ENCODE measurements around the gene RPRD1A.

The RPRD1A gene

GRCh38 chr18:35964319-35964718 is 103.0 kb downstream of the RPRD1A start:
- Histone ChIP-seq H3K36me3 (ENCODE audit: control insufficient read depth in 5 of 5, insufficient read depth in 5 of 5, low read length in 5 of 5) (no peaks in the 10 kb centered on the region), H3K27me3 (ENCODE audit: control insufficient read depth in 5 of 5, insufficient read depth in 4 of 5, low read length in 5 of 5) (peaks cover 0 to 2% (median 0%) of the 10 kb centered on the region in 5 donors), H3K9me3 (ENCODE audit: control insufficient read depth in 5 of 5, low read length in 5 of 5) (peaks cover 0 to 6% (median 0%) of the 10 kb centered on the region in 5 donors), H3K9ac (ENCODE audit: low read length in 5 of 5) (no peak overlapping the region), H3K4me1 (ENCODE audit: control insufficient read depth in 5 of 5, insufficient read depth in 5 of 5, low read length in 5 of 5) (no peaks in the 10 kb centered on the region), H3K27ac (ENCODE audit: low read depth, low read length) (no peak overlapping the region), H3K4me3 (ENCODE audit: low read depth in 1 of 5, low read length in 5 of 5) (no peak overlapping the region)

DNA sequence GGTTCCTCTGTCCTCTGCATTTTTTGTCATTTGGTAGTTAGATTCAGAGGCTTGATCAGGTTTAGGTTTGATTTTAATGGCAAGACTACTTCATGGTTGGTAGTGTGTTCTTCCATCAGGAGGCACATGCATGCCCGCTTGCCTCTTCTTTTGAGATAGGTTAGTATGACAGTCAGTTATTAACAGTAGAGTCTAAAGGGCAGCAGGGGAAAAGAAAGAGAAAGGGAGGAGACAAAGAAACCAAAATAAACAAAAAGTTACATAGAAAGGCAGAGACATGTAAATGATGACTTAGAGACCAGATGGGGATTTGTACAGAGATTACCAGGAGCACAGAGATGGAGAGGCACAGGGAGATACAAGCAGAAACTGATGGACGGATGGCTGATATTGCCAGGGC is 105.0 kb downstream of the RPRD1A start:
- Histone ChIP-seq H3K27ac (ENCODE audit: low read depth, low read length) (no peak overlapping the region), H3K9me3 (ENCODE audit: control insufficient read depth in 5 of 5, low read length in 5 of 5) (peaks cover 0 to 7% (median 0%) of the 10 kb centered on the region in 5 donors), H3K4me1 (ENCODE audit: control insufficient read depth in 5 of 5, insufficient read depth in 5 of 5, low read length in 5 of 5) (no peaks in the 10 kb centered on the region), H3K27me3 (ENCODE audit: control insufficient read depth in 5 of 5, insufficient read depth in 4 of 5, low read length in 5 of 5) (peaks cover 0 to 2% (median 0%) of the 10 kb centered on the region in 5 donors), H3K36me3 (ENCODE audit: control insufficient read depth in 5 of 5, insufficient read depth in 5 of 5, low read length in 5 of 5) (no peaks in the 10 kb centered on the region), H3K9ac (ENCODE audit: low read length in 5 of 5) (no peak overlapping the region), H3K4me3 (ENCODE audit: low read depth in 1 of 5, low read length in 5 of 5) (no peak overlapping the region)

GRCh38 chr18:35956226-35956625 is 111.1 kb downstream of the RPRD1A start:
- no peak overlapping the region for H3K9ac ChIP-seq (ENCODE audit: low read length in 5 of 5)
- no peak overlapping the region for H3K4me3 ChIP-seq (ENCODE audit: low read depth in 1 of 5, low read length in 5 of 5)
- peaks cover 0 to 7% (median 0%) of the 10 kb centered on the region in 5 donors for H3K9me3 ChIP-seq (ENCODE audit: control insufficient read depth in 5 of 5, low read length in 5 of 5)
- H3K27me3 ChIP-seq (ENCODE audit: control insufficient read depth in 5 of 5, insufficient read depth in 4 of 5, low read length in 5 of 5) = no peaks in the 10 kb centered on the region
- H3K27ac ChIP-seq (ENCODE audit: low read depth, low read length) = no peak overlapping the region
- H3K36me3 ChIP-seq (ENCODE audit: control insufficient read depth in 5 of 5, insufficient read depth in 5 of 5, low read length in 5 of 5) = no peaks in the 10 kb centered on the region
- H3K4me1 ChIP-seq (ENCODE audit: control insufficient read depth in 5 of 5, insufficient read depth in 5 of 5, low read length in 5 of 5) = no peaks in the 10 kb centered on the region

DNA sequence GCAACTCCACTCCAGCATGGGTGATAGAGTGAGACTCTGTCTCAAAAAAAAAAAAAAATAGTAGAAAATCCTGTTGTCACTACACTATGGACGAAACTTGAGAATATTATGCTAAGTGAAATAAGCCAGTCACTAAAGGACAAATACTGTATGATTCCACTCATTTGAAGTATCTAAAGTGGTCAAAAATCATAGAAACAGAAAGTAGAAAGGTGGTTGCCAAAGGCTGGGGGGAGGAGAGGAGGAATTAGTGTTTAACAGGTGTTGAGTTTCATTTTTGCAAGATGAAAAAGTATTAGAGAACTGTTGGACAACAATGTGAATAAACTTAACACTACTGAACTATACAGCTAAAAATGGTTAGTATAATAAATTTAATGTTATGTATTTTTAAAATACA is 113.7 kb downstream of the RPRD1A start:
- H3K4me1 ChIP-seq (ENCODE audit: control insufficient read depth in 5 of 5, insufficient read depth in 5 of 5, low read length in 5 of 5) = peaks cover 0 to 8% (median 7%) of the 10 kb centered on the region in 5 donors
- H3K36me3 ChIP-seq (ENCODE audit: control insufficient read depth in 5 of 5, insufficient read depth in 5 of 5, low read length in 5 of 5) = no peaks in the 10 kb centered on the region
- no peak overlapping the region for H3K4me3 ChIP-seq (ENCODE audit: low read depth in 1 of 5, low read length in 5 of 5)
- no peak overlapping the region for H3K27ac ChIP-seq (ENCODE audit: low read depth, low read length)
- no peaks in the 10 kb centered on the region for H3K27me3 ChIP-seq (ENCODE audit: control insufficient read depth in 5 of 5, insufficient read depth in 4 of 5, low read length in 5 of 5)
- H3K9ac ChIP-seq (ENCODE audit: low read length in 5 of 5) = no peak overlapping the region
- no peaks in the 10 kb centered on the region for H3K9me3 ChIP-seq (ENCODE audit: control insufficient read depth in 5 of 5, low read length in 5 of 5)

GRCh38 chr18:35950628-35950982 is 116.8 kb downstream of the RPRD1A start:
- H3K4me1 ChIP-seq (ENCODE audit: control insufficient read depth in 5 of 5, insufficient read depth in 5 of 5, low read length in 5 of 5) = peaks cover 0 to 8% (median 7%) of the 10 kb centered on the region in 5 donors
- H3K4me3 ChIP-seq (ENCODE audit: low read depth in 1 of 5, low read length in 5 of 5) = peak overlapping the region in 4 of 5 donors; percentile 73 to 76 (median 75)
- no peaks in the 10 kb centered on the region for H3K36me3 ChIP-seq (ENCODE audit: control insufficient read depth in 5 of 5, insufficient read depth in 5 of 5, low read length in 5 of 5)
- no peaks in the 10 kb centered on the region for H3K27me3 ChIP-seq (ENCODE audit: control insufficient read depth in 5 of 5, insufficient read depth in 4 of 5, low read length in 5 of 5)
- H3K9ac ChIP-seq (ENCODE audit: low read length in 5 of 5) = peak overlapping the region in 1 of 5 donors; percentile 55
- no peaks in the 10 kb centered on the region for H3K9me3 ChIP-seq (ENCODE audit: control insufficient read depth in 5 of 5, low read length in 5 of 5)
- no peak overlapping the region for H3K27ac ChIP-seq (ENCODE audit: low read depth, low read length)

GRCh38 chr18:35949903-35950627 is 117.3 kb downstream of the RPRD1A start:
- Histone ChIP-seq H3K4me1 (ENCODE audit: control insufficient read depth in 5 of 5, insufficient read depth in 5 of 5, low read length in 5 of 5) (peaks cover 0 to 8% (median 7%) of the 10 kb centered on the region in 5 donors), H3K9ac (ENCODE audit: low read length in 5 of 5) (peak overlapping the region in 4 of 5 donors; percentile 36 to 75 (median 48)), H3K27ac (ENCODE audit: low read depth, low read length) (no peak overlapping the region), H3K9me3 (ENCODE audit: control insufficient read depth in 5 of 5, low read length in 5 of 5) (no peaks in the 10 kb centered on the region), H3K27me3 (ENCODE audit: control insufficient read depth in 5 of 5, insufficient read depth in 4 of 5, low read length in 5 of 5) (no peaks in the 10 kb centered on the region), H3K4me3 (ENCODE audit: low read depth in 1 of 5, low read length in 5 of 5) (peak overlapping the region; percentile 73 to 79 (median 76)), H3K36me3 (ENCODE audit: control insufficient read depth in 5 of 5, insufficient read depth in 5 of 5, low read length in 5 of 5) (no peaks in the 10 kb centered on the region)

- Histone ChIP-seq H3K27ac (ENCODE audit: low read depth, low read length) (no peak overlapping the region), H3K9ac (ENCODE audit: low read length in 5 of 5) (no peak overlapping the region), H3K4me3 (ENCODE audit: low read depth in 1 of 5, low read length in 5 of 5) (no peak overlapping the region), H3K36me3 (ENCODE audit: control insufficient read depth in 5 of 5, insufficient read depth in 5 of 5, low read length in 5 of 5) (no peaks in the 10 kb centered on the region), H3K4me1 (ENCODE audit: control insufficient read depth in 5 of 5, insufficient read depth in 5 of 5, low read length in 5 of 5) (peaks cover 0 to 8% (median 7%) of the 10 kb centered on the region in 5 donors), H3K27me3 (ENCODE audit: control insufficient read depth in 5 of 5, insufficient read depth in 4 of 5, low read length in 5 of 5) (no peaks in the 10 kb centered on the region), H3K9me3 (ENCODE audit: control insufficient read depth in 5 of 5, low read length in 5 of 5) (no peaks in the 10 kb centered on the region)
Observed at GRCh38 chr18:35949090-35949489, 118.3 kb downstream of the RPRD1A start.

DNA sequence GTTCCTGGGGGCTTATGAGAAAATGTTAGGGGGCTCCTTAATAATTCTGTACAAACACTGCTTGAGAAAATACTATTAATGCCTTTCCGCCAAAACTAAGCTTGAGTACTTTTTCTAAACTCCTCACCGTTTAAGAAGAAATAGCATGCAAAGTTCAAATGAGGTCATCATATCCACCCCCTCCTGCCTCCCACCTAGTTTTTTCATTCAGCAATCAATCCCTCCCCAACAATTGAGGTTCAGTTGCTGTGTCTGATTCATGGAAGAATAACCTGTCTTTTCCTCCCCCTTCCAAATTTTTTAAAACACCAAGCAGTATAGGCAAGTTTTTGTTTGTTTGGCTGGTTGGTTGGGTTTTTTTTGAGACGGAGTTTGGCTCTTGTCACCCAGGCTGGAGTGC is 119.3 kb downstream of the RPRD1A start:
- H3K9ac ChIP-seq (ENCODE audit: low read length in 5 of 5) = no peak overlapping the region
- H3K9me3 ChIP-seq (ENCODE audit: control insufficient read depth in 5 of 5, low read length in 5 of 5) = no peaks in the 10 kb centered on the region
- H3K36me3 ChIP-seq (ENCODE audit: control insufficient read depth in 5 of 5, insufficient read depth in 5 of 5, low read length in 5 of 5) = no peaks in the 10 kb centered on the region

DNA sequence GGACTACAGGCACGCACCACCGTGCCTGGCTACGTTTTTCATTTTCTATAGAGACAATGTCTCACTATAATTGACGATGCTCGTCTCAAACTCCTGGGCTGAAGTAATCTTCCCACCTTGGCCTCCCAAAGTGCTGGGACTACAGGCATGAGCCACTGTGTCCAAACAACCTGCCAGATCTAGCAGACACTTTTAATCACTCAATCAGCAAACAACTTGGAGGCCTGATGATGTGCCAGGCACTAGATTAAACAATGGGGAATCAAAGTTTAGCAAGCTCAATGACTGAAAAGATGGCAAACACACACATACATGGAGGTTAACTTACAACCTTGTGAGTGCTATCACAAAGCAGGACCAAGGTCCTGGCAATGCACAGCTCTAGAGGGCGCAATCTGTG is 124.7 kb downstream of the RPRD1A start:
- no peak overlapping the region for H3K9ac ChIP-seq (ENCODE audit: low read length in 5 of 5)
- H3K4me1 ChIP-seq (ENCODE audit: control insufficient read depth in 5 of 5, insufficient read depth in 5 of 5, low read length in 5 of 5) = no peaks in the 10 kb centered on the region
- H3K27me3 ChIP-seq (ENCODE audit: control insufficient read depth in 5 of 5, insufficient read depth in 4 of 5, low read length in 5 of 5) = peaks cover 0 to 2% (median 0%) of the 10 kb centered on the region in 5 donors
- H3K9me3 ChIP-seq (ENCODE audit: control insufficient read depth in 5 of 5, low read length in 5 of 5) = no peaks in the 10 kb centered on the region
- H3K36me3 ChIP-seq (ENCODE audit: control insufficient read depth in 5 of 5, insufficient read depth in 5 of 5, low read length in 5 of 5) = no peaks in the 10 kb centered on the region
- H3K4me3 ChIP-seq (ENCODE audit: low read depth in 1 of 5, low read length in 5 of 5) = no peak overlapping the region
- H3K27ac ChIP-seq (ENCODE audit: low read depth, low read length) = no peak overlapping the region

More for the DNA sequence above, 119.3 kb downstream of the RPRD1A start:
- Histone ChIP-seq H3K4me1 (ENCODE audit: control insufficient read depth in 5 of 5, insufficient read depth in 5 of 5, low read length in 5 of 5) (peaks cover 0 to 8% (median 7%) of the 10 kb centered on the region in 5 donors), H3K27me3 (ENCODE audit: control insufficient read depth in 5 of 5, insufficient read depth in 4 of 5, low read length in 5 of 5) (no peaks in the 10 kb centered on the region), H3K27ac (ENCODE audit: low read depth, low read length) (no peak overlapping the region), H3K4me3 (ENCODE audit: low read depth in 1 of 5, low read length in 5 of 5) (no peak overlapping the region)

- Histone ChIP-seq H3K9me3 (ENCODE audit: control insufficient read depth in 5 of 5, low read length in 5 of 5) (no peaks in the 10 kb centered on the region), H3K9ac (ENCODE audit: low read length in 5 of 5) (no peak overlapping the region), H3K36me3 (ENCODE audit: control insufficient read depth in 5 of 5, insufficient read depth in 5 of 5, low read length in 5 of 5) (no peaks in the 10 kb centered on the region), H3K4me3 (ENCODE audit: low read depth in 1 of 5, low read length in 5 of 5) (no peak overlapping the region), H3K27me3 (ENCODE audit: control insufficient read depth in 5 of 5, insufficient read depth in 4 of 5, low read length in 5 of 5) (peaks cover 0 to 2% (median 0%) of the 10 kb centered on the region in 5 donors), H3K27ac (ENCODE audit: low read depth, low read length) (no peak overlapping the region), H3K4me1 (ENCODE audit: control insufficient read depth in 5 of 5, insufficient read depth in 5 of 5, low read length in 5 of 5) (no peaks in the 10 kb centered on the region)
Observed at GRCh38 chr18:35942133-35942532, 125.2 kb downstream of the RPRD1A start.

All from subcutaneous abdominal adipose tissue (tissue), 5 donors.